ENCODE results near the gene CDC5L. TPM values are rescaled to one million over a fixed set of nuclear protein-coding genes. Genes with fewer than 3 reads are reported as not detected.

Gene CDC5L
- total RNA-seq, 1 donor from 2014 or later, result 18.2 TPM

DNA sequence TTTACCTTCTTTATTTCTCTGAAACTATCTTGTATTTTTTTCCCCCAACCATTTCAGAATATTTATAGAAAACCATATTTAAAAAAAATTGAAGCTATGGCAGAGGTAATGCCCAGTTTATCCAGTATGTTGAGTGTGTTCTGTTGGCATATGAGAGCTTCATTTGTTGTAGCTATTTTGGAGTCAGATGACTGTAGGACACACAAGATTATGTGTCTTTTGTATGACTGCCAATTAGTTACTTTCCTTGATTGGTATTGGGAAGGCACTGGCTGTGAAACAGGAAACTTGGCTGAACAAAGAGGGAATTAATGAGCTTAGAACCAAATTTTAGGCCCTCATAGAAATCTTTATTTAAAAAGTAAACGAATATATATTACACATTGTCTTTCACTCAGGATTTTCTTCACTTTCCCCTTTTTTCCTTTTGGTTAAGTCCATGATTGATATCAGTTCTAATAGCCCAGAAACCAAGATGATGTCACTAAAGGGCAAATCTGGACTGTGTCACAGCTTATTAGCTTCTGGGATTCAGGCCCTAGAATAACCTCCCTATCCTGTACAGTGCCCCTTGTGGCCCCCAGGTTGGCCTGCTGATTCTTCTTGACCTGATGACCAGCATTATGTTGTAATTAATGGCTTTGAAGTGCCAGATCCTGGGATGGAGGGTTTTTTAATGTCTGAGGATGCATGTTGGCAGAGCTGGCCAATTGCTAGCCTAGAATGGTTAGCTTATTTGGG is 10.1 kb downstream of the CDC5L start:
- no peaks in the 10 kb centered on the region for H3K4me1 Mint-ChIP-seq (ENCODE audit: low read depth, unreplicated experiment)
- Histone ChIP-seq H3K79me2 (ENCODE audit: insufficient read depth, low read length) (peaks cover 30% of the 10 kb centered on the region), H4K20me1 (ENCODE audit: insufficient read depth, low read length) (peaks cover 32% of the 10 kb centered on the region), H3K4me2 (ENCODE audit: low read length) (no peak overlapping the region), H3K4me3 (ENCODE audit: insufficient read depth, low read depth, low read length) (no peak overlapping the region), H3K9me3 (ENCODE audit: insufficient read depth, low read depth, low read length) (no peaks in the 10 kb centered on the region), H3K27ac (ENCODE audit: low read depth, low read length) (no peak overlapping the region), H3K27me3 (ENCODE audit: insufficient read depth, low read length) (no peaks in the 10 kb centered on the region), H2AFZ (ENCODE audit: low read depth, low read length) (no peak overlapping the region), H3K9ac (ENCODE audit: low read length) (no peak overlapping the region), H3K36me3 (ENCODE audit: insufficient read depth, low read length) (peaks cover 46% of the 10 kb centered on the region), H3K4me1 (ENCODE audit: insufficient read depth, low read length) (no peaks in the 10 kb centered on the region)
- H3K27ac Mint-ChIP-seq (ENCODE audit: unreplicated experiment), result no peak overlapping the region
- DNase-seq (ENCODE audit: low read depth) (no peak), FAIRE-seq (no peak)
- H3K36me3 Mint-ChIP-seq (ENCODE audit: low read depth, unreplicated experiment), result peaks cover 19% of the 10 kb centered on the region
- H3K9me3 Mint-ChIP-seq (ENCODE audit: unreplicated experiment), result no peaks in the 10 kb centered on the region
- no peak overlapping the region for H3K4me3 Mint-ChIP-seq (ENCODE audit: unreplicated experiment)
- no peaks in the 10 kb centered on the region for H3K27me3 Mint-ChIP-seq (ENCODE audit: low read depth, unreplicated experiment)
- TF ChIP-seq, protein P1, sequence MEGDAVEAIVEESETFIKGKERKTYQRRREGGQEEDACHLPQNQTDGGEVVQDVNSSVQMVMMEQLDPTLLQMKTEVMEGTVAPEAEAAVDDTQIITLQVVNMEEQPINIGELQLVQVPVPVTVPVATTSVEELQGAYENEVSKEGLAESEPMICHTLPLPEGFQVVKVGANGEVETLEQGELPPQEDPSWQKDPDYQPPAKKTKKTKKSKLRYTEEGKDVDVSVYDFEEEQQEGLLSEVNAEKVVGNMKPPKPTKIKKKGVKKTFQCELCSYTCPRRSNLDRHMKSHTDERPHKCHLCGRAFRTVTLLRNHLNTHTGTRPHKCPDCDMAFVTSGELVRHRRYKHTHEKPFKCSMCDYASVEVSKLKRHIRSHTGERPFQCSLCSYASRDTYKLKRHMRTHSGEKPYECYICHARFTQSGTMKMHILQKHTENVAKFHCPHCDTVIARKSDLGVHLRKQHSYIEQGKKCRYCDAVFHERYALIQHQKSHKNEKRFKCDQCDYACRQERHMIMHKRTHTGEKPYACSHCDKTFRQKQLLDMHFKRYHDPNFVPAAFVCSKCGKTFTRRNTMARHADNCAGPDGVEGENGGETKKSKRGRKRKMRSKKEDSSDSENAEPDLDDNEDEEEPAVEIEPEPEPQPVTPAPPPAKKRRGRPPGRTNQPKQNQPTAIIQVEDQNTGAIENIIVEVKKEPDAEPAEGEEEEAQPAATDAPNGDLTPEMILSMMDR (IDR thresholded peaks at IDR 0.05; ENCODE audit: insufficient read depth, low read depth, low read length), result no peak
- TF ChIP-seq EZH2 (IDR thresholded peaks at IDR 0.05; ENCODE audit: insufficient read depth, low read length), result no peak

DNA sequence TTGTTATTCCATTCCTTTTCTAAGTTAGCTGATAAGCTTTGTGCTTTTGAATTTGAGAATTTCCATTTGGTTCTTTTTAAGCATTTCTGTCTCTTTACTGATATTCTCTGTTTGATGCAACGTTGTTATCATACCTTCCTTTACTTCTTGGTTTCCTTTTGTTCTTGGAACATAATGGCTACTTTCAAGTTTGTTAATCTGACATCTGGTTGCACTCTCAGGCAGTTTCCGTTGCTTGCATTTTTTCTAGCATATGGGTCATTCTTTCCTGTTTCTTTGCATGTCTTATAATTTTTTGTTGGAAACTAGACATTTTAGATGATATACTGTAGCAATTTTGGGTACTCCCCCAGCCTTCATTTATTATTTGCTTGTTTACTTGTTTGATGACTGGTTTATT is 12.5 kb downstream of the CDC5L start:
- Histone ChIP-seq H2AFZ (ENCODE audit: low read depth, low read length) (no peak overlapping the region), H3K36me3 (ENCODE audit: insufficient read depth, low read length) (peaks cover 43% of the 10 kb centered on the region), H3K79me2 (ENCODE audit: insufficient read depth, low read length) (peaks cover 36% of the 10 kb centered on the region), H4K20me1 (ENCODE audit: insufficient read depth, low read length) (peaks cover 33% of the 10 kb centered on the region), H3K27ac (ENCODE audit: low read depth, low read length) (no peak overlapping the region), H3K9me3 (ENCODE audit: insufficient read depth, low read depth, low read length) (no peaks in the 10 kb centered on the region), H3K4me3 (ENCODE audit: insufficient read depth, low read depth, low read length) (no peak overlapping the region), H3K27me3 (ENCODE audit: insufficient read depth, low read length) (no peaks in the 10 kb centered on the region), H3K9ac (ENCODE audit: low read length) (no peak overlapping the region), H3K4me1 (ENCODE audit: insufficient read depth, low read length) (no peaks in the 10 kb centered on the region), H3K4me2 (ENCODE audit: low read length) (no peak overlapping the region)
- Mint-ChIP-seq H3K27me3 (ENCODE audit: low read depth, unreplicated experiment) (no peaks in the 10 kb centered on the region), H3K4me1 (ENCODE audit: low read depth, unreplicated experiment) (no peaks in the 10 kb centered on the region), H3K9me3 (ENCODE audit: unreplicated experiment) (no peaks in the 10 kb centered on the region), H3K27ac (ENCODE audit: unreplicated experiment) (no peak overlapping the region), H3K36me3 (ENCODE audit: low read depth, unreplicated experiment) (peaks cover 16% of the 10 kb centered on the region), H3K4me3 (ENCODE audit: unreplicated experiment) (no peak overlapping the region)
- TF ChIP-seq, protein P1 (IDR thresholded peaks at IDR 0.05; ENCODE audit: insufficient read depth, low read depth, low read length), result no peak
- TF ChIP-seq EZH2 (IDR thresholded peaks at IDR 0.05; ENCODE audit: insufficient read depth, low read length), result no peak
- DNase-seq (ENCODE audit: low read depth) (no peak), FAIRE-seq (no peak)

DNA sequence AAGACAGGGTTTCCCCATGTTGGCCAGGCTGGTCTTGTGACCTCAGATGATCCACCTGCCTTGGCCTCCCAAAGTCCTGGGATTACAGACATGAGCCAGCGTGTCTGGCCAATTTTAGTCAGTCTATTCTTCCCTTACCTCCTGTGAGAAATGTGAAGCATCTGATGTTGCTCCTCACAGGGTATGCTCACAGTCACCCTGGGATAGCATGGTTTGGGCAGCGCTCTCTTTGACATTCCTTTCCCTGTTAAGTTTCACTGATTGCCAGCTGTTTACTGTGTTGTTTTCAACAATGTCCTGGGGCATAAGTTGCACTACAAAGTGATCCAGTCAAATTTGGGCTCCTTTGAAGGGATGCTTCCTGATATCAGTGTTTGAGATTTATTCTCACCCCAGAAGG is 13.1 kb downstream of the CDC5L start:
- Histone ChIP-seq H3K27me3 (ENCODE audit: insufficient read depth, low read length) (no peaks in the 10 kb centered on the region), H3K79me2 (ENCODE audit: insufficient read depth, low read length) (peaks cover 32% of the 10 kb centered on the region), H3K4me1 (ENCODE audit: insufficient read depth, low read length) (no peaks in the 10 kb centered on the region), H3K9ac (ENCODE audit: low read length) (no peak overlapping the region), H3K4me3 (ENCODE audit: insufficient read depth, low read depth, low read length) (no peak overlapping the region), H3K9me3 (ENCODE audit: insufficient read depth, low read depth, low read length) (no peaks in the 10 kb centered on the region), H3K27ac (ENCODE audit: low read depth, low read length) (no peak overlapping the region), H4K20me1 (ENCODE audit: insufficient read depth, low read length) (peaks cover 29% of the 10 kb centered on the region), H2AFZ (ENCODE audit: low read depth, low read length) (no peak overlapping the region), H3K36me3 (ENCODE audit: insufficient read depth, low read length) (peaks cover 42% of the 10 kb centered on the region), H3K4me2 (ENCODE audit: low read length) (no peak overlapping the region)
- Mint-ChIP-seq H3K4me3 (ENCODE audit: unreplicated experiment) (no peak overlapping the region), H3K4me1 (ENCODE audit: low read depth, unreplicated experiment) (no peaks in the 10 kb centered on the region), H3K36me3 (ENCODE audit: low read depth, unreplicated experiment) (peaks cover 16% of the 10 kb centered on the region), H3K27ac (ENCODE audit: unreplicated experiment) (no peak overlapping the region), H3K27me3 (ENCODE audit: low read depth, unreplicated experiment) (no peaks in the 10 kb centered on the region), H3K9me3 (ENCODE audit: unreplicated experiment) (no peaks in the 10 kb centered on the region)
- TF ChIP-seq EZH2 (IDR thresholded peaks at IDR 0.05; ENCODE audit: insufficient read depth, low read length), result no peak
- TF ChIP-seq, protein P1 (IDR thresholded peaks at IDR 0.05; ENCODE audit: insufficient read depth, low read depth, low read length), result no peak
- DNase-seq (ENCODE audit: low read depth) (no peak), FAIRE-seq (no peak)
